Uterus (tissue), 4 donors: ENCODE measurements around the gene HMG20B. TPM values are rescaled to one million over a fixed set of nuclear protein-coding genes. Genes with fewer than 3 reads are reported as not detected.
A peak's percentile ranks its signal among the peaks of the same experiment; 100 is the strongest.

Experiments
- DNase-seq, 2 donors: peaks; one replicate each; pipeline ENCODE4 v3.0.0-alpha.2; 2019 to 2020
- H3K27ac ChIP-seq, 2 donors: fragments of 200-600 bp; sonication (generic); 1 replicate in 1 of 2; 2 replicates in 1 of 2; pipeline ENCODE4 v1.5.1; 2016 to 2018
- H3K27me3 ChIP-seq, 2 donors: fragments of 200-600 bp; sonication (generic); one replicate each; pipeline ENCODE4 v1.5.1; 2018 to 2019; ENCODE audit warnings: control low read depth in 1 of 2
- H3K36me3 ChIP-seq, 2 donors: fragments of 200-600 bp; sonication (generic); one replicate each; pipeline ENCODE4 v1.5.1; 2019; ENCODE audit warnings: control low read depth in 1 of 2
- H3K4me1 ChIP-seq, 2 donors: fragments of 200-600 bp; sonication (generic); one replicate each; pipeline ENCODE4 v1.5.1; 2018 to 2019; ENCODE audit warnings: control low read depth in 1 of 2
- H3K4me3 ChIP-seq, 2 donors: fragments of 200-600 bp; sonication (generic); 1 replicate in 1 of 2; 2 replicates in 1 of 2; pipeline ENCODE4 v1.5.1; 2018 to 2019; ENCODE audit warnings: mild to moderate bottlenecking in 1 of 2
- H3K9me3 ChIP-seq, 2 donors: fragments of 200-600 bp; sonication (generic); one replicate each; pipeline ENCODE4 v1.5.1; 2019; ENCODE audit warnings: control low read depth in 1 of 2
- POLR2A ChIP-seq, 2 donors: fragments of 450-650 bp; IDR thresholded peaks; one replicate each; pipeline ENCODE4 v1.6.1; 2016; ENCODE audit warnings: antibody characterized with exemption in 2 of 2, mild to moderate bottlenecking in 1 of 2, moderate library complexity in 1 of 2
- intact Hi-C: fragments of 100-400 bp; cut with DNase I; formaldehyde crosslinking; loops from one replicate; pipeline ENCODE4 v1.15.1; 2023; ENCODE audit warnings: low total_unique reads
- total RNA-seq, 4 donors: library from RNA; depleted of rRNA in 3 of 4; stranded (reverse); fragments of >200 nt in 3 of 4; gene quantifications; one replicate each; pipeline versions ENCODE4 v1.1.0 to v1.2.4, GENCODE V29; 2014 to 2023
- TF ChIP-seq, protein P1 (sequence below), 4 experiments: fragments of 200-600 bp in 2 of 4; fragments of 450-650 bp in 2 of 4; sonication (generic) in 2 of 4; IDR thresholded peaks; one replicate each; pipeline ENCODE4 v1.5.1; 2016 to 2019; ENCODE audit warnings: antibody characterized with exemption in 4 of 4, mild to moderate bottlenecking in 2 of 4, moderate library complexity in 1 of 4
- donor health status: DM: yes; HTN: yes; CAD: no.

The HMG20B gene
- total RNA-seq, 4 donors from 2014 or later, result 52.9 to 232 (median 63.6) TPM

GRCh38 chr19:3575260-3575741, 2.6 kb downstream of the HMG20B start:
- Histone ChIP-seq H3K36me3 (no peaks in the 10 kb centered on the region), H3K4me3 (no peak overlapping the region), H3K4me1 (peaks cover 0 to 12% of the 10 kb centered on the region in 2 donors), H3K27me3 (no peaks in the 10 kb centered on the region), H3K9me3 (no peaks in the 10 kb centered on the region), H3K27ac (no peak overlapping the region)
- no peak for DNase-seq
- intact Hi-C loops, result no loop called here
- TF ChIP-seq, protein P1, sequence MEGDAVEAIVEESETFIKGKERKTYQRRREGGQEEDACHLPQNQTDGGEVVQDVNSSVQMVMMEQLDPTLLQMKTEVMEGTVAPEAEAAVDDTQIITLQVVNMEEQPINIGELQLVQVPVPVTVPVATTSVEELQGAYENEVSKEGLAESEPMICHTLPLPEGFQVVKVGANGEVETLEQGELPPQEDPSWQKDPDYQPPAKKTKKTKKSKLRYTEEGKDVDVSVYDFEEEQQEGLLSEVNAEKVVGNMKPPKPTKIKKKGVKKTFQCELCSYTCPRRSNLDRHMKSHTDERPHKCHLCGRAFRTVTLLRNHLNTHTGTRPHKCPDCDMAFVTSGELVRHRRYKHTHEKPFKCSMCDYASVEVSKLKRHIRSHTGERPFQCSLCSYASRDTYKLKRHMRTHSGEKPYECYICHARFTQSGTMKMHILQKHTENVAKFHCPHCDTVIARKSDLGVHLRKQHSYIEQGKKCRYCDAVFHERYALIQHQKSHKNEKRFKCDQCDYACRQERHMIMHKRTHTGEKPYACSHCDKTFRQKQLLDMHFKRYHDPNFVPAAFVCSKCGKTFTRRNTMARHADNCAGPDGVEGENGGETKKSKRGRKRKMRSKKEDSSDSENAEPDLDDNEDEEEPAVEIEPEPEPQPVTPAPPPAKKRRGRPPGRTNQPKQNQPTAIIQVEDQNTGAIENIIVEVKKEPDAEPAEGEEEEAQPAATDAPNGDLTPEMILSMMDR (IDR thresholded peaks at IDR 0.05), result no peak
- TF ChIP-seq POLR2A (IDR thresholded peaks at IDR 0.05), result no peak

DNA sequence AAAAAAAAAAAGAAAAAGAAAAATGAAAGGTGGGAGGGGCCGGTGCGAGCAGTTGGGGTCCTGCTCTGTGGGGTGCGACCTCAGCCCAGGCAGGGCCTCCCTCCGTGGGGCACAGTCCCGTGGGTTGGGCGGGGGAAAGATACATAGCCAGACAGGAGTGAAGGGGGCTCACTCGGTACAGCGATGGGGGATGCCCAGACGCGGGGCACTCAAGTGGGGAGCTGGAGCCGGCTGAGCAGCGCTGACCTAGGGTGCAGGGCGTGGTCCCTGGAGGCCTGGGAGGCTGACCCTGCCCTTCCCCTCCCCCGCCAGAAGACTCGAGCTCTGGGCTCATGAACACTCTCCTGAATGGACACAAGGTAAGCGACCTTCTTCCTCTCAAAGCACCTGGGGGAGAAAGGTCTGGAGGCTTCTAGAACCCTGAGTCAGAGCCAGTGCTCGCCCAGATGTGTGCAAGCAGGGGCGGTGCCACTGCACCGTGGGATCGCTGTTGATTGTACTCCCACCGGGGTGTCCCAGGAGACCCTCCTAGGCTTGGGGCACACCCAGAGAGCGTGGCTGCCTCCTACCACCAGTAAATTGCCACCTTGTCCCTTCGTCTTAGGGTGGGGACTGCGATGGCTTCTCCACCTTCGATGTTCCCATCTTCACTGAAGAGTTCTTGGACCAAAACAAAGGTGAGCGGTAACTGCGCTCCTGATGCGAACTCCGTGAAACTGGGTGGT, 3.4 kb downstream of the HMG20B start:
- intact Hi-C loops, result no loop called here
- Histone ChIP-seq H3K27ac (peak overlapping the region in 1 of 2 donors; percentile 33), H3K4me3 (no peak overlapping the region), H3K36me3 (no peaks in the 10 kb centered on the region), H3K9me3 (no peaks in the 10 kb centered on the region), H3K27me3 (no peaks in the 10 kb centered on the region), H3K4me1 (peaks cover 0 to 12% of the 10 kb centered on the region in 2 donors)
- TF ChIP-seq, protein P1 (IDR thresholded peaks at IDR 0.05), result no peak
- no peak for TF ChIP-seq POLR2A (IDR thresholded peaks at IDR 0.05)
- DNase-seq, result no peak

DNA sequence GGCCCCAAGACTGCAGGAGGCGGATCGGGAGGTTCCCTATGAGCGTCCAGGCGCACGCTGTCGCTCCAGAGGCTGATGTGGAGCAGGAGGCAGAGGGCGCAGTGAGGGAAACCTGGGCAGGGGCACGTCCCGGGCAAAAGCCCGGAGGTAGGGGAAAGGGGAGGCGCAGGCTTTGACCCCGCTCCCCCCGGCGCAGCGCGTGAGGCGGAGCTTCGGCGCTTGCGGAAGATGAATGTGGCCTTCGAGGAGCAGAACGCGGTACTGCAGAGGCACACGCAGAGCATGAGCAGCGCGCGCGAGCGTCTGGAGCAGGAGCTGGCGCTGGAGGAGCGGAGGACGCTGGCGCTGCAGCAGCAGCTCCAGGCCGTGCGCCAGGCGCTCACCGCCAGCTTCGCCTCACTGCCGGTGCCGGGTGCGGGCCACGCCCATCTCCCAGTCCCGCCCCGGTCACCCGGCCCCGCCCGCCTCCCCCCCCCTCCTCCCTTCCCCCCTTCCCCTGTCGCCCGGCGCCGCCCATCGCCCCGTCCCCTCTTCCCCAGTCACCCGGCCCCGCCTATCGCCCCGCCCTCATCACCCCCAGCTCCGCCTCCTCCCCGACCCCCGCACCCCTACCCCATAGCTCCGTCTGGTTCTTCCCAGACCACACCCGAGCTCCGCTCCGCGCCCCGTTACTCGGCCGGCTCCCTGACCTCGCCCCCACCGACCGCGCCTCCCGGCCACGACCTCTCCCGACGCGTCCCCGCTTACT, 4.1 kb downstream of the HMG20B start:
- no peaks in the 10 kb centered on the region for H3K36me3 ChIP-seq
- no peaks in the 10 kb centered on the region for H3K9me3 ChIP-seq
- H3K27ac ChIP-seq, result peak overlapping the region; percentile 33 to 58
- peaks cover 0 to 12% of the 10 kb centered on the region in 2 donors for H3K4me1 ChIP-seq
- peak overlapping the region in 1 of 2 donors; percentile 18 for H3K4me3 ChIP-seq
- no peaks in the 10 kb centered on the region for H3K27me3 ChIP-seq
- peak; percentile 46 to 62 for DNase-seq
- intact Hi-C loops, result no loop called here
- no peak for TF ChIP-seq POLR2A (IDR thresholded peaks at IDR 0.05)
- TF ChIP-seq, protein P1 (IDR thresholded peaks at IDR 0.05), result no peak

GRCh38 chr19:3577723-3578344, 5.1 kb downstream of the HMG20B start:
- H3K9me3 ChIP-seq, result no peaks in the 10 kb centered on the region
- TF ChIP-seq, protein P1 (IDR thresholded peaks at IDR 0.05), result no peak
- TF ChIP-seq POLR2A (IDR thresholded peaks at IDR 0.05), result no peak
- no peak for DNase-seq
- peaks cover 0 to 12% of the 10 kb centered on the region in 2 donors for H3K4me1 ChIP-seq
- no peak overlapping the region for H3K27ac ChIP-seq
- H3K4me3 ChIP-seq, result no peak overlapping the region
- no peaks in the 10 kb centered on the region for H3K36me3 ChIP-seq
- intact Hi-C loops, result no loop called here
- H3K27me3 ChIP-seq, result no peaks in the 10 kb centered on the region
